Muscle of leg (tissue), 11 donors: ENCODE results near the gene TIMM44. TPM values are rescaled to one million over a fixed set of nuclear protein-coding genes. Genes with fewer than 3 reads are reported as not detected.

Source experiments
- DNase-seq: peaks from one replicate; pipeline ENCODE4 v3.0.0; 2013
- H3K27ac ChIP-seq: one replicate; pipeline ENCODE4 v1.5.1; 2013; ENCODE audit warnings: mild to moderate bottlenecking, low read length, control low read depth
- H3K27me3 ChIP-seq: one replicate; pipeline ENCODE4 v1.6.1; 2013; ENCODE audit warnings: low read length; ENCODE audit not compliant: control insufficient read depth, insufficient read depth
- H3K36me3 ChIP-seq: one replicate; pipeline ENCODE4 v1.6.1; 2013; ENCODE audit warnings: low read length; ENCODE audit not compliant: control insufficient read depth, insufficient read depth
- H3K4me1 ChIP-seq: one replicate; pipeline ENCODE4 v1.6.1; 2013; ENCODE audit warnings: low read length; ENCODE audit not compliant: control insufficient read depth, insufficient read depth
- H3K4me3 ChIP-seq: one replicate; pipeline ENCODE4 v1.5.1; 2013; ENCODE audit warnings: low read length, control low read depth
- H3K9me3 ChIP-seq: replicated peaks from 2 replicates; pipeline ENCODE4 v1.6.1; 2013; ENCODE audit warnings: low read depth, low read length; ENCODE audit not compliant: control insufficient read depth
- WGBS: methylation state at CpG from one replicate; pipeline ENCODE4 v1.1.5; 2013; ENCODE audit warnings: missing lambda C conversion rate; ENCODE audit not compliant: insufficient coverage; 5-methylcytosine and 5-hydroxymethylcytosine counted together
- polyA plus RNA-seq, 8 donors: library from polyadenylated mRNA; unstranded; fragments of 120-200 nt; gene quantifications; one replicate each; pipeline versions ENCODE4 v1.2.1 to v1.2.3, GENCODE V29; 2013; ENCODE audit warnings: inconsistent platforms in 1 of 8, low replicate concordance in 1 of 8; ENCODE audit not compliant: insufficient read length in 8 of 8, insufficient read depth in 1 of 8
- total RNA-seq: library from RNA; stranded (reverse); fragments of 120-200 nt; gene quantifications from one replicate; pipeline ENCODE4 v1.2.4, GENCODE V29; 2013

Gene TIMM44
- total and polyA plus RNA-seq, 9 donors, result 40.5 to 66.3 (median 57.4) TPM

DNA sequence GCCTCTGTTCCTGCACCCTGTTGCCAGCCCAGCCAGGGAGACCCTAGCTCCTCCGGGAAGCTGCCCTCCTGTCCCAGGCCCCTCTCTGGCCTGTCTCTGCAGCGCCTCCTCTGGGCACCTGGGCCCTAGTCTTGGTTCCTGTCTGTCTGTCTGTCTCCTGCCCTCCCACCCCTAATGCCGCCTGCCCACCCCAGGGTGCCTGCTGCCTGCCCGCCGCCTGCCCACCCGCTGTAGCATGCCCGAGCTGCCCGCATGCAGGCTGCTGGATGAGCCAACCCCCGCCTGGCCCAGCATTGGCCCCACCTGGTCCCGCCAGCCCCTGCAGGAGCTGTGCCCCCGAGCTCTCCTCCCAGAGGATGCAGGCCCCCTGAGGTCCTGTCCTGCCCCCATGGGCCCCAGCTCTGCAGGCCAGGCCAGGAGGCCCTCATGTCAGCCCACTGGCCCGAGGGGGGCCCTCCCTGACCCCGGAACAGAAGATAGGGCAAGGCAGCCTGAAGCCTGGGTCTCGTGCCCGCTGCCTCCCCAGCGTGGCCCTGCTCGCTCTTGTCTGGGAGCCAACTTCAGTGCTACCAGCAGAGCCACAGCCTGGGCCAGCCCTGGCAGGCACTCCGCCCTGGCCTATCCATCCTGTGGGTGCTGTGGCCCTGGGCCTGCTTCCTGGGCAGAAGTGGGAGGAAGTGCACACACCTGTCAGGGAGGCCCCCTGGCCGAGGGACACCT, 34.6 kb downstream of the TIMM44 start:
- Histone ChIP-seq H3K27ac (no peak overlapping the region), H3K27me3 (peaks cover 5% of the 10 kb centered on the region), H3K36me3 (peaks cover 54% of the 10 kb centered on the region)

DNA sequence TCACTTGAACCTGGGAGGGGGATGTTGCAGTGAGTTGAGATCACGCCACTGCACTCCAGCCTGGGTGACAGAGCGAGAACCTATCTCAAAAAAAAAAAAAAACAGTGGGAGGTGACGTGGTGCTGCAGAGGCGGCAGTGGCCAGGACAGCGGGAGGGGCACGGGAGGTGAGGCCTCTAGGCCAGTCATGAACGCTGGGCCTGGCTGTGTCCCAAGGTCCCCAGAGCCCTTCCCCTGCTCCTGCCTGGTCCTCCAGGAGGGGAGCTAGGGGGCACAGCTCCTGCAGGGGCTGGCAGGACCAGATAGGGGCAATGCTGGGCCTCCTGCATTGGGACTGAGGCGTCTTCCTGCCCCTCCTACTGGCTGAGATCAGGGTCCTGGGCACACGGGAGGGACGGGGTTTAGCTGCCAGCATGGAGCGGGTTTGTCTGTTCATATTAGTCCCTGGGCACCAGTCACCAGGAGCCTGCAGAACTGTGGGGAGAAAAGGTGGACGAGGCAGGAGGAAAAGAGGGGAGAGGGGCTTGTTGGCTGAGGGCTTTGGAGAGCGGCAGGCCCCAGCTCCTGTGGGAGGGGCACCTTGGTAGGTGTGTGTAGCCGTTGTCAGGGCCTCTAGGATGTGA, 35.3 kb downstream of the TIMM44 start:
- H3K27ac ChIP-seq, result no peak overlapping the region
- WGBS, result 53% methylated on average over 12 of the region's 14 CpGs

More for the DNA sequence above, 34.6 kb downstream of the TIMM44 start:
- Histone ChIP-seq H3K4me3 (no peak overlapping the region), H3K4me1 (peaks cover 20% of the 10 kb centered on the region), H3K9me3 (no peaks in the 10 kb centered on the region)
- peak; percentile 6 for DNase-seq
- 79% methylated on average over 11 of the region's 19 CpGs for WGBS

DNA sequence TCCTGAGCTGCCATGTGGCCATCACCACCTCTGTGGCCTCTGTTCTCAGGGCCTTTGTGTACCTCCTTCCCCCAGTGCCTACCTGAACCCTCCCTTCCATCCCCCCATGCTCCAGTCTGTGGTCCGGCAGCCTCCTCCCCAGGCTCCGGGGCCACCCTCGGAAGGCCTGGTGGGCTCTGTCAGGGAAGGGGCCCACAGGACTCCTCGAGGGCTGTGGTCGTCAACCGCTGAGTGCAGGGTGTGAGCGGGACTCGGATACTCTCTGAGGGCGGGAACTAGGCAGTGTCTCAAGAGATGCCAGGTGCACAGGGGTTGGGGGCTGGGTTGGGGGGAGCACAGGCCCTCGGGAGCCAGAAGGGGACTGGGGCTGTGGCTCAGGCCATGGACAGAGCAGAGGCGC, 35.9 kb downstream of the TIMM44 start:
- Histone ChIP-seq H3K27ac (no peak overlapping the region), H3K4me1 (peaks cover 26% of the 10 kb centered on the region), H3K4me3 (no peak overlapping the region), H3K27me3 (peaks cover under 1% of the 10 kb centered on the region), H3K9me3 (no peaks in the 10 kb centered on the region), H3K36me3 (peaks cover 47% of the 10 kb centered on the region)
- 78% methylated on average over 6 of the region's 11 CpGs for WGBS
- peak; percentile 3 for DNase-seq

More for the DNA sequence above, 35.3 kb downstream of the TIMM44 start:
- H3K36me3 ChIP-seq, result peaks cover 50% of the 10 kb centered on the region
- peaks cover 20% of the 10 kb centered on the region for H3K4me1 ChIP-seq
- no peaks in the 10 kb centered on the region for H3K9me3 ChIP-seq
- peak; percentile 10 for DNase-seq
- H3K27me3 ChIP-seq, result peaks cover 3% of the 10 kb centered on the region
- no peak overlapping the region for H3K4me3 ChIP-seq

DNA sequence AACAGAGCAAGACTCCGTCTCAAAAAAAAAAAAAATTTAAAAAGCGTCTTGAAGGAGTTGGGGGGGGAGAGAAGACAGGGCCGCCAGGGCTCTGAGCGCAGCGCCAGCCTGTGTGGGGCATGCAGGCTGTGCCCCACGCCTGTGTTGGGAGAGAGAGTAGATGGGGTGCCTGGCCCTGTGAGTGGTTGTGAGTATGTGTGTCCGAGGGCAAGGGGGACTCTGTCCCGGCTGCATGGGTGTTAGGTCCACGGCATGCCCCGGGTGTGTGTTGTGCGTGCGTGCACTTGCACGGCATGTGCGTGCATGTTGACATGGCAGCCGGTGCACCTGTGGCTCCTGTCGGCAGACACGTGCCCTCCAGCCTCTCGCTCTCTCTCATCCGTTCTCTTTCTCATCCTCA, 36.3 kb downstream of the TIMM44 start:
- no peak overlapping the region for H3K4me3 ChIP-seq
- 88% methylated on average over 19 of the region's 19 CpGs for WGBS
- DNase-seq, result peak; percentile 7
- no peaks in the 10 kb centered on the region for H3K27me3 ChIP-seq
- no peak overlapping the region for H3K27ac ChIP-seq
- peaks cover 28% of the 10 kb centered on the region for H3K4me1 ChIP-seq
- peaks cover 45% of the 10 kb centered on the region for H3K36me3 ChIP-seq
- H3K9me3 ChIP-seq, result no peaks in the 10 kb centered on the region

- no peak for DNase-seq
These were observed 37.6 kb downstream of the TIMM44 start for GRCh38 chr19:7905859-7906258.

GRCh38 chr19:7905268-7905667, 38.2 kb downstream of the TIMM44 start:
- no peak overlapping the region for H3K27ac ChIP-seq
- peaks cover 26% of the 10 kb centered on the region for H3K36me3 ChIP-seq
- DNase-seq, result peak; percentile 33
- H3K9me3 ChIP-seq, result no peaks in the 10 kb centered on the region
- H3K4me3 ChIP-seq, result no peak overlapping the region
- H3K27me3 ChIP-seq, result no peaks in the 10 kb centered on the region
- WGBS, result 75% methylated on average over 6 of the region's 10 CpGs
- H3K4me1 ChIP-seq, result peaks cover 40% of the 10 kb centered on the region

More at GRCh38 chr19:7905859-7906258, 37.6 kb downstream of the TIMM44 start:
- Histone ChIP-seq H3K4me1 (peaks cover 34% of the 10 kb centered on the region), H3K27ac (no peak overlapping the region), H3K36me3 (peaks cover 32% of the 10 kb centered on the region), H3K4me3 (no peak overlapping the region), H3K9me3 (no peaks in the 10 kb centered on the region), H3K27me3 (no peaks in the 10 kb centered on the region)
- 100% methylated on average over 5 of the region's 10 CpGs for WGBS

DNA sequence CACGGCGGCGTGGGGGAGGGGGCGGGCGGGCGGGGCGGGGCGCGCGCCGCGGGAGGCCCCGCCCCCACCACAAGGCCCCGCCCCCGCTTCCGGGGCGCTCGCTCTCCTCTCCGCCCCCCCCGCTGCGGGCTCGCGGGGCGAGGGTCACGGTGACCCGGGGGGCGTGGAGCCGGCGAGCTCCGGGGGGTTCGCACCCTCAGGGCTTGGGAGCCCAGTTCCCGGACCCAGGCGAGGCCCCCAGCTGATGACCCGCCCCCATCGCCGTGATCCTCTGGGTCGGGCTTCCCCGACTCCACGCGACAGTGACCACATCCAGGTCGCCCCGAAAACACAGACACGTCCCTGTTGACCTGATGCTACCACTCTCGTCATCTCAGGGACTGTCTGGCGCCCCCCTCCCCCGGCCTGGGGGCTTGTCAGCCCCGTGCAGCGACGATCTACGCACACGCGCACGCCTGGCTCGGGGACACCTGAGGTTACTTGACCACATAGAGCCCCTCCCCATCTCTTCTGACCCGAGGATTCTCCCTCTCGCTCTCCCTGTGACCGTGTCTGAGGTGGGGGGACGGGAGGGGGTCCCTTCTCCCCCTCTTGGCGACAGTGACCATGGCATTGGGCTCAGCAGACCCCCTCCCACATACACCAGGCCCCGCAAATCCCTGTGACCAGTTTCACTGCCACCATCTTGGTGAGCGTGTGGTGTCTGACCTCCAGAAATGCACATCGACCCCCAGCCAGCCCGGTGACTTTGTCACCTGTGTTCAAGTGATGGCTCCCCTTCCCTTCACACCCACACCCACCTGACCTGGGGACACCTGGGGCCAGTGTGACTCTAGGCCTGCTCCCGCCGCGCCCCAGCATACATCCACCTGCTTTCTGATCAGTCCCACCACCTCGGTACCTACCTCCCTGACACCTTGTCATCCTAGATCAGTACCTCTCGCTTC, 39.1 kb downstream of the TIMM44 start:
- Histone ChIP-seq H3K4me3 (peak overlapping the region; percentile 84), H3K27me3 (no peaks in the 10 kb centered on the region), H3K9me3 (no peaks in the 10 kb centered on the region), H3K27ac (peak overlapping the region; percentile 89), H3K4me1 (peaks cover 40% of the 10 kb centered on the region), H3K36me3 (peaks cover 21% of the 10 kb centered on the region)
- 14% methylated on average over 44 of the region's 68 CpGs for WGBS
- DNase-seq, result peak; percentile 68

DNA sequence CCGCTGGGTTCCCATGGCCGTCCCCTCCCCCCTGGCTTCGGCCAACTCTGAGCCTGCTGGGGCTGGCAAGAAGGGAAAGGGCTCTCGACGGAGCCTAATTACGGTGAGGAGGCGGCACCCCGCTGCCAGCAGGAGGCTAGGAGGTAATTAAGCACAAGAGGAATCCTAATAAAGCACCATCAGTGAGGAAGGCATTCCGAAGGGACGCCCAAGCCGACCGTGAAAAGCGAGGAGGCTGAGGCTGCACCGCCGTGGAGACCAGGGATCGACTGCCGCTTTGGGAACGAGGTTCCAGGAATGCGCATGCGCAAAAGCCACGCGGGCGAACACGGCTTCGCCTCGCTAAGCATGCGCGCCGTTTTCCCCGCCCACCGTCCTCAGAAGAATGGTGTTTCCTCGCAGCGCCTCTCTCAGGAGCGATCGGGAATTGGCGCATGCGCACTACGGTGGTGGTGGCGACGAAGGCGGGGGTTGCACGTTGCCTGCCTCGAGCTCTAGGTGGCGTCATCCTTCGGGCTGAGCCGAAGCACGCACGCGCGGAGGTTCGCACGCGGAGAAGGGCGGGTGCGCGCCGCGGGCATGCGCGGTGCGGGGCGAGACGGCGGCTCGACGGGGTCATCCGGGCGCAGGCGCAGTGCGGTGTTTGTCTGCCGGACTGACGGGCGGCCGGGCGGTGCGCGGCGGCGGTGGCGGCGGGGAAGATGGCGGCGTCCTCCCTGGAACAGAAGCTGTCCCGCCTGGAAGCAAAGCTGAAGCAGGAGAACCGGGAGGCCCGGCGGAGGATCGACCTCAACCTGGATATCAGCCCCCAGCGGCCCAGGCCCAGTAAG, 40.0 kb downstream of the TIMM44 start, which contains the start of gene MAP2K7:
TSS of gene MAP2K7 (plus strand) at position 634 of the 830 bp plus-strand sequence. CDS start at position 702, 68 bp downstream.
- peak; percentile 100 for DNase-seq
- H3K27me3 ChIP-seq, result no peaks in the 10 kb centered on the region
- no peaks in the 10 kb centered on the region for H3K9me3 ChIP-seq
- under 1% methylated on average over 88 of the region's 89 CpGs for WGBS
- peaks cover 40% of the 10 kb centered on the region for H3K4me1 ChIP-seq
- peak within 1 kb of the TSS; percentile 84 for H3K4me3 ChIP-seq
- peaks cover 15% of the 10 kb centered on the region for H3K36me3 ChIP-seq
- peak within 1 kb of the TSS; percentile 94 for H3K27ac ChIP-seq

GRCh38 chr19:7902796-7903243, 40.6 kb downstream of the TIMM44 start:
- Histone ChIP-seq H3K4me1 (peaks cover 40% of the 10 kb centered on the region), H3K36me3 (peaks cover 12% of the 10 kb centered on the region), H3K27ac (peak overlapping the region; percentile 94), H3K4me3 (peak overlapping the region; percentile 77), H3K27me3 (no peaks in the 10 kb centered on the region), H3K9me3 (no peaks in the 10 kb centered on the region)
- WGBS, result 21% methylated on average over 10 of the region's 20 CpGs
- DNase-seq, result no peak
